Heart left ventricle (tissue), 16 donors: Measurements from ENCODE around the gene KANTR. TPM values are rescaled to one million over a fixed set of nuclear protein-coding genes. Genes with fewer than 3 reads are reported as not detected.

Experiments used
- ATAC-seq, 4 donors: fragments of 200-7000 bp; cut with Tn5 transposase; one replicate each; pipeline ENCODE4 v1.9.1; 2020 to 2022; ENCODE audit warnings: moderate library complexity in 4 of 4, mild to moderate bottlenecking in 3 of 4, moderate number of reproducible peaks in 1 of 4
- DNase-seq, 5 donors: peaks; one replicate each; pipeline ENCODE4 v3.0.0-alpha.2; 2020
- H3K27ac ChIP-seq, 12 donors: fragments of 200-600 bp; sonication (generic) in 4 of 12; one replicate each; pipeline versions ENCODE4 v1.5.0 to v1.8.0; 2016 to 2022; ENCODE audit warnings: mild to moderate bottlenecking in 2 of 12
- H3K27me3 ChIP-seq, 9 donors: fragments of 200-600 bp; sonication (generic) in 2 of 9; one replicate each; pipeline versions ENCODE4 v1.5.1 to v1.8.0; 2016 to 2022; ENCODE audit warnings: mild to moderate bottlenecking in 3 of 9
- H3K36me3 ChIP-seq, 9 donors: fragments of 200-600 bp; sonication (generic) in 2 of 9; one replicate each; pipeline versions ENCODE4 v1.5.0 to v1.8.0; 2018 to 2022; ENCODE audit warnings: mild to moderate bottlenecking in 2 of 9
- H3K4me1 ChIP-seq, 12 donors: fragments of 200-600 bp; sonication (generic) in 4 of 12; one replicate each; pipeline versions ENCODE4 v1.5.0 to v1.8.0; 2016 to 2022; ENCODE audit warnings: mild to moderate bottlenecking in 3 of 12
- H3K4me3 ChIP-seq, 12 donors: fragments of 200-600 bp; sonication (generic) in 4 of 12; one replicate each; pipeline versions ENCODE4 v1.5.0 to v1.8.0; 2017 to 2022; ENCODE audit warnings: mild to moderate bottlenecking in 9 of 12, moderate library complexity in 4 of 12
- H3K9me3 ChIP-seq, 12 donors: fragments of 200-600 bp; sonication (generic) in 4 of 12; one replicate each; pipeline versions ENCODE4 v1.5.0 to v1.8.0; 2016 to 2022; ENCODE audit warnings: mild to moderate bottlenecking in 1 of 12
- CTCF ChIP-seq, 12 donors: fragments of 200-600 bp; sonication (generic) in 4 of 12; IDR thresholded peaks; one replicate each; pipeline versions ENCODE4 v1.5.0 to v1.8.0; 2018 to 2022; ENCODE audit warnings: antibody characterized with exemption in 12 of 12, mild to moderate bottlenecking in 5 of 12
- POLR2A ChIP-seq, 2 donors: fragments of 450-650 bp; IDR thresholded peaks; one replicate each; pipeline ENCODE4 v1.6.1; 2017; ENCODE audit warnings: antibody characterized with exemption in 2 of 2, mild to moderate bottlenecking in 2 of 2, moderate library complexity in 2 of 2
- WGBS, 4 donors: extraction: QIAGEN DNeasy Blood & Tissue Kit in 2 of 4; methylation state at CpG; one replicate each; pipeline versions ENCODE4 v1.1.5 to v1.1.7; 2013 to 2018; 5-methylcytosine and 5-hydroxymethylcytosine counted together
- intact Hi-C, 10 donors: fragments of 100-400 bp; cut with DNase I; formaldehyde crosslinking; loops; one replicate each; pipeline versions ENCODE4 v1.11.1 to v1.14.2; 2022
- polyA plus RNA-seq, 2 donors: library from polyadenylated mRNA; stranded (reverse); fragments of 200-250 nt; gene quantifications; one replicate each; pipeline ENCODE4 v1.2.3, GENCODE V29; 2013
- total RNA-seq, 9 donors: library from RNA; depleted of rRNA in 2 of 9; stranded (reverse); fragments of >200 nt in 2 of 9; fragmentation: NEBNext Ultra II Directional in 3 of 9; extraction: Animal tissue kit (Norgen Biotek cat#: 25700) in 3 of 9; gene quantifications; one replicate each; pipeline versions ENCODE4 v1.1.0 to v1.2.4, GENCODE V29; 2016 to 2023
- donor health status: ischemic (EF 13 %, LVEDD 7.1; RV severe dilation, severe dysfunction).
- donor health status: healthy with polysubstance abuse.
- donor health status: DM: no; HTN: yes; CAD: no.
- donor health status: DM: no; HTN: no; CAD: no.
- donor health status: ischemic (EF 25% LVEDD 6.9; RV normal size, moderate dysfunction).
- donor health status: ischemic (EF 25% LVEDD 5.7; RV mildly dilated, moderate dysfunction).
- donor health status: healthy.
- donor health status: DM: yes; HTN: yes; CAD: no.
- donor health status: ischemic (EF 35%, LVEDD 5.7; RV mildly dilated, moderate dysfunction).
- donor health status: nonischemic (EF 11% LVEDD 7.7; RV severe dilation, severe dysfunction).
- donor health status: DM: yes; HTN: yes; CAD: no.
- donor health status: PGD.
- donor health status: ischemic (EF 29% LVEDD 5.4; RV normal size, mild dysfunction).
- donor health status: nonischemic (EF 23%, LVEDD 6.1; RV moderate dilation, normal function).

The KANTR gene
- total and polyA plus RNA-seq, 11 donors = 2.5 to 9.2 (median 6.0) TPM

DNA sequence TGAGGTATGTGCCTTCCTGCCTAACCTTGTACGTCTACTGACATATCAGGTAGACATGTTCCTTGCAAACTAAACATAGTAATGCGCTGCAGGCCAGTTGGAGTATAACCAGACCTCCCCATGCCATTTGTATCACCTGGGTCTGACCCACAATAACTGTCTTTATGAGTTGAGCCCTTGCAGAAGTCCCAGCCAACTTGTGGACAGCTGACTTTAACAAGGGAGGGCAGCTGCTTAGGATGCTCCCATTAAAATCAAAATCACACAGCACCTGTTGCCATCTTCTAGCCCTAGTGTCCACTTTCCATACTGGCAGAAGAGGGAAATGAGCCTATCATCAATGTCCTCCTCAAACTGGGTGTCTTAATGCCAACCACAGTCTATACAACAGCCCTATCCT is 41.6 kb downstream of the KANTR start:
- TF ChIP-seq CTCF (IDR thresholded peaks at IDR 0.05) = no peak
- no peak for TF ChIP-seq POLR2A (IDR thresholded peaks at IDR 0.05)
- H3K36me3 ChIP-seq = peaks cover 0 to 12% (median 0%) of the 10 kb centered on the region in 9 donors

DNA sequence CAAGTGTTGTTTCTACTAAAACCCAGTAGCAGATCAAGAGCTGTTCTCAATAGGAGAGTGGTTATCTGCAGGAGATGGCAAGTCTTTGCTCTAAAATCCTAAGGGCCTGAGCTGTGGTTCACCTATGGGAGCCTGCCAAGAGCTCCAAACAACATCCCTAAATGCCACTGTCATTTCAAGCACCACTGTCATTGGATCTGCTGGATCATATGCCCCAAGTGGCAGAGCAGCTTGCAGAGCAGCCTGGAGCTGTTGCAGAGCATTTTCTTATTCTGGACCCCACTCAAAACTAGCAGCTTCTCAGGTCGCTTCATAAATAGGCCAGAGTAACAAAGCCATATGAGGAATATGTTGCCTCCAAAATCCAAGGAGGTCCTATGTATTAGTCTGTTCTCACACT is 59.6 kb downstream of the KANTR start:
- TF ChIP-seq POLR2A (IDR thresholded peaks at IDR 0.05) = no peak
- no peak for TF ChIP-seq CTCF (IDR thresholded peaks at IDR 0.05)
- WGBS, 4 donors = 69 to 94% (median 86%) methylated on average over 1 of the region's 1 CpG
- no peaks in the 10 kb centered on the region for H3K4me1 ChIP-seq
- intact Hi-C loops = no loop called here
- no peaks in the 10 kb centered on the region for H3K9me3 ChIP-seq
- H3K36me3 ChIP-seq = no peaks in the 10 kb centered on the region
- no peak overlapping the region for H3K4me3 ChIP-seq
- no peak overlapping the region for H3K27ac ChIP-seq
- no peaks in the 10 kb centered on the region for H3K27me3 ChIP-seq
- no peak for DNase-seq
- ATAC-seq = no peak

More for the DNA sequence above, 41.6 kb downstream of the KANTR start:
- intact Hi-C loops = no loop called here
- DNase-seq (no peak), ATAC-seq (no peak)
- Histone ChIP-seq H3K9me3 (no peaks in the 10 kb centered on the region), H3K4me3 (no peak overlapping the region), H3K4me1 (no peaks in the 10 kb centered on the region), H3K27ac (no peak overlapping the region), H3K27me3 (peaks cover 0 to 3% (median 0%) of the 10 kb centered on the region in 9 donors)
- WGBS, 4 donors = 80 to 94% (median 90%) methylated on average over 2 of the region's 2 CpGs

- H3K36me3 ChIP-seq = no peaks in the 10 kb centered on the region
- 81 to 95% (median 91%) methylated on average over 8 of the region's 8 CpGs for WGBS, 4 donors
- no peak for ATAC-seq
- no peak overlapping the region for H3K4me3 ChIP-seq
- no peak for DNase-seq
- H3K27me3 ChIP-seq = no peaks in the 10 kb centered on the region
- TF ChIP-seq POLR2A (IDR thresholded peaks at IDR 0.05) (no peak), CTCF (IDR thresholded peaks at IDR 0.05) (no peak)
- no peak overlapping the region for H3K27ac ChIP-seq
- intact Hi-C loops = no loop called here
- H3K4me1 ChIP-seq = no peaks in the 10 kb centered on the region
- no peaks in the 10 kb centered on the region for H3K9me3 ChIP-seq
These were observed 61.7 kb downstream of the KANTR start for GRCh38 chrX:53155512-53156206.

- Histone ChIP-seq H3K36me3 (no peaks in the 10 kb centered on the region), H3K9me3 (no peaks in the 10 kb centered on the region), H3K27me3 (no peaks in the 10 kb centered on the region), H3K4me1 (no peaks in the 10 kb centered on the region), H3K4me3 (no peak overlapping the region), H3K27ac (no peak overlapping the region)
- intact Hi-C loops = no loop called here
- WGBS, 4 donors = 86 to 92% (median 88%) methylated on average over 2 of the region's 2 CpGs
- DNase-seq (no peak), ATAC-seq (no peak)
- no peak for TF ChIP-seq CTCF (IDR thresholded peaks at IDR 0.05)
- TF ChIP-seq POLR2A (IDR thresholded peaks at IDR 0.05) = no peak
These were observed 62.3 kb downstream of the KANTR start for GRCh38 chrX:53156207-53156596.
